ENCODE results near the gene FPGS. TPM values are rescaled to one million over a fixed set of nuclear protein-coding genes. Genes with fewer than 3 reads are reported as not detected.

FPGS gene
- polyA plus RNA-seq, 1 donor (not counting 4 experiments of a cell fraction or from before 2014, with no cell fraction given): 38.2 TPM

DNA sequence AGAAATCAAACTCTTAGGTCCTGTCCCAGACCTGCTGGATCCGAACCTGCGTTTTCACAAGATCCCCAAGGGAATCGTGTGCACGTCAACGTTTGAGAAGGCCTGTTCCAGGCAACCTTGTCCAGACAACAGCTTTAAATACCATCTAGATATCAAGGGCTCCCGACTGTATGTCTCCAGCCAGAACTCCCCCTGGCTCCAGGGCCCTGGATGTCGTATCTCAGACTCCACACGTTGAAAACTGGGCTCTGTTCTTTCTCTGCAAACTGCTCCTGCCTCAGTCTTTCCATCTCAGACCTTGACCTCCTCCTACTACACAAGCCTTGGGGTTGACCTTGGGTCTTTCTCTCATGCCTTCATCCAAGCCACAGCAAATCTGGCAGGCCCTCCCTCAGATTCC, 57.6 kb downstream of the FPGS start:
- Histone ChIP-seq H2AFZ (ENCODE audit: control insufficient read depth, low read length) (no peak overlapping the region), H3K27me3 (ENCODE audit: control insufficient read depth, extremely low read depth, insufficient read depth, low read length) (peaks cover 4% of the 10 kb centered on the region), H3K27ac (ENCODE audit: control insufficient read depth, insufficient read depth, low read length) (no peak overlapping the region), H3K4me2 (ENCODE audit: control insufficient read depth, extremely low read depth, insufficient read depth, low read depth, low read length) (no peak overlapping the region), H3K9me3 (ENCODE audit: control insufficient read depth, low read depth, low read length) (no peaks in the 10 kb centered on the region), H3K36me3 (ENCODE audit: control insufficient read depth in 2 of 2, extremely low read depth in 1 of 2, insufficient read depth in 2 of 2, low read length in 2 of 2) (no peaks in the 10 kb centered on the region), H3K4me3 (ENCODE audit: control insufficient read depth in 2 of 3, extremely low read depth in 1 of 3, insufficient read depth in 2 of 3, low read depth in 1 of 3, low read length in 3 of 3) (no peak overlapping the region), H3K79me2 (ENCODE audit: control insufficient read depth, insufficient read depth, low read length) (no peaks in the 10 kb centered on the region), H3K9me1 (ENCODE audit: control insufficient read depth, extremely low read depth, insufficient read depth, low read length) (no peaks in the 10 kb centered on the region), H4K20me1 (ENCODE audit: control insufficient read depth, extremely low read depth, insufficient read depth, low read length) (no peaks in the 10 kb centered on the region), H3K4me1 (ENCODE audit: control insufficient read depth, extremely low read depth, insufficient read depth, low read length) (no peaks in the 10 kb centered on the region), H3K9ac (ENCODE audit: control insufficient read depth, extremely low read depth, insufficient read depth, low read length) (no peak overlapping the region)
- dilution Hi-C loops (cut with MboI; ENCODE audit: extremely low pct_ligation_motif_present, low sequenced_read_pairs): no loop called here
- no peak for TF ChIP-seq EZH2 (IDR thresholded peaks at IDR 0.05; ENCODE audit: low read length)
- TF ChIP-seq, protein P1, sequence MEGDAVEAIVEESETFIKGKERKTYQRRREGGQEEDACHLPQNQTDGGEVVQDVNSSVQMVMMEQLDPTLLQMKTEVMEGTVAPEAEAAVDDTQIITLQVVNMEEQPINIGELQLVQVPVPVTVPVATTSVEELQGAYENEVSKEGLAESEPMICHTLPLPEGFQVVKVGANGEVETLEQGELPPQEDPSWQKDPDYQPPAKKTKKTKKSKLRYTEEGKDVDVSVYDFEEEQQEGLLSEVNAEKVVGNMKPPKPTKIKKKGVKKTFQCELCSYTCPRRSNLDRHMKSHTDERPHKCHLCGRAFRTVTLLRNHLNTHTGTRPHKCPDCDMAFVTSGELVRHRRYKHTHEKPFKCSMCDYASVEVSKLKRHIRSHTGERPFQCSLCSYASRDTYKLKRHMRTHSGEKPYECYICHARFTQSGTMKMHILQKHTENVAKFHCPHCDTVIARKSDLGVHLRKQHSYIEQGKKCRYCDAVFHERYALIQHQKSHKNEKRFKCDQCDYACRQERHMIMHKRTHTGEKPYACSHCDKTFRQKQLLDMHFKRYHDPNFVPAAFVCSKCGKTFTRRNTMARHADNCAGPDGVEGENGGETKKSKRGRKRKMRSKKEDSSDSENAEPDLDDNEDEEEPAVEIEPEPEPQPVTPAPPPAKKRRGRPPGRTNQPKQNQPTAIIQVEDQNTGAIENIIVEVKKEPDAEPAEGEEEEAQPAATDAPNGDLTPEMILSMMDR (optimal IDR thresholded peaks at IDR 0.05 in 1 of 3, IDR thresholded peaks at IDR 0.05 in 1 of 3, conservative IDR thresholded peaks at IDR 0.05 in 1 of 3; ENCODE audit: extremely low read depth in 1 of 3, insufficient read depth in 2 of 3, low read length in 3 of 3): no peak
- FAIRE-seq (no peak), DNase-seq (ENCODE audit: low read depth, low spot score) (no peak)

GRCh38 chr9:127860779-127861178, 58.1 kb downstream of the FPGS start:
- H4K20me1 ChIP-seq (ENCODE audit: control insufficient read depth, extremely low read depth, insufficient read depth, low read length): no peaks in the 10 kb centered on the region
- no peak overlapping the region for H3K9ac ChIP-seq (ENCODE audit: control insufficient read depth, extremely low read depth, insufficient read depth, low read length)
- no peak overlapping the region for H2AFZ ChIP-seq (ENCODE audit: control insufficient read depth, low read length)
- dilution Hi-C loops (cut with MboI; ENCODE audit: extremely low pct_ligation_motif_present, low sequenced_read_pairs): no loop called here
- no peak for DNase-seq (ENCODE audit: low read depth, low spot score)
- no peak overlapping the region for H3K27ac ChIP-seq (ENCODE audit: control insufficient read depth, insufficient read depth, low read length)
- H3K9me1 ChIP-seq (ENCODE audit: control insufficient read depth, extremely low read depth, insufficient read depth, low read length): no peaks in the 10 kb centered on the region
- H3K36me3 ChIP-seq (ENCODE audit: control insufficient read depth in 2 of 2, extremely low read depth in 1 of 2, insufficient read depth in 2 of 2, low read length in 2 of 2): no peaks in the 10 kb centered on the region
- no peak overlapping the region for H3K4me2 ChIP-seq (ENCODE audit: control insufficient read depth, extremely low read depth, insufficient read depth, low read depth, low read length)
- H3K4me3 ChIP-seq (ENCODE audit: control insufficient read depth in 2 of 3, extremely low read depth in 1 of 3, insufficient read depth in 2 of 3, low read depth in 1 of 3, low read length in 3 of 3): no peak overlapping the region
- no peak for FAIRE-seq
- no peaks in the 10 kb centered on the region for H3K79me2 ChIP-seq (ENCODE audit: control insufficient read depth, insufficient read depth, low read length)
- TF ChIP-seq, protein P1 (optimal IDR thresholded peaks at IDR 0.05 in 1 of 3, IDR thresholded peaks at IDR 0.05 in 1 of 3, conservative IDR thresholded peaks at IDR 0.05 in 1 of 3; ENCODE audit: extremely low read depth in 1 of 3, insufficient read depth in 2 of 3, low read length in 3 of 3): no peak
- TF ChIP-seq EZH2 (IDR thresholded peaks at IDR 0.05; ENCODE audit: low read length): no peak
- no peaks in the 10 kb centered on the region for H3K4me1 ChIP-seq (ENCODE audit: control insufficient read depth, extremely low read depth, insufficient read depth, low read length)
- no peaks in the 10 kb centered on the region for H3K9me3 ChIP-seq (ENCODE audit: control insufficient read depth, low read depth, low read length)
- H3K27me3 ChIP-seq (ENCODE audit: control insufficient read depth, extremely low read depth, insufficient read depth, low read length): peaks cover 4% of the 10 kb centered on the region
